Fibroblast of villous mesenchyme (primary cell): ENCODE data around the gene KMT2A. TPM values are rescaled to one million over a fixed set of nuclear protein-coding genes. Genes with fewer than 3 reads are reported as not detected.
A peak's percentile ranks its signal among the peaks of the same experiment; 100 is the strongest.

Experiments
- DNase-seq: peaks from one replicate; pipeline ENCODE4 v3.0.0-alpha.2; 2010; ENCODE audit warnings: low read depth
- H3K4me3 ChIP-seq: 2 replicates; pipeline ENCODE4 v1.5.1; 2011; ENCODE audit warnings: low read depth, mild to moderate bottlenecking, low read length
- CTCF ChIP-seq: IDR thresholded peaks from 2 replicates; pipeline ENCODE4 v1.5.1; 2012; ENCODE audit warnings: low read depth, mild to moderate bottlenecking, low read length; ENCODE audit not compliant: insufficient read depth
- total RNA-seq: library from RNA; depleted of rRNA; stranded (reverse); fragments of >200 nt; gene quantifications from 2 replicates; pipeline ENCODE4 v1.2.3, GENCODE V29; 2012

Gene KMT2A
- total RNA-seq, 1 donor: 47.1 TPM

GRCh38 chr11:118485273-118485672 lies 49.0 kb downstream of the KMT2A start:
- DNase-seq: no peak
- H3K4me3 ChIP-seq: no peak overlapping the region
- TF ChIP-seq CTCF: no peak

- TF ChIP-seq CTCF: peak; percentile 82
- H3K4me3 ChIP-seq: no peak overlapping the region
- peak; percentile 85 for DNase-seq
These were observed 52.3 kb downstream of the KMT2A start for GRCh38 chr11:118488480-118489109.

GRCh38 chr11:118491041-118491440 lies 54.7 kb downstream of the KMT2A start:
- no peak for TF ChIP-seq CTCF
- DNase-seq: no peak
- H3K4me3 ChIP-seq: no peak overlapping the region

GRCh38 chr11:118497831-118498230 lies 61.5 kb downstream of the KMT2A start:
- no peak for TF ChIP-seq CTCF
- DNase-seq: peak; percentile 85
- no peak overlapping the region for H3K4me3 ChIP-seq

GRCh38 chr11:118503216-118503615 lies 66.9 kb downstream of the KMT2A start:
- H3K4me3 ChIP-seq: no peak overlapping the region
- no peak for DNase-seq
- no peak for TF ChIP-seq CTCF

- DNase-seq: no peak
- no peak overlapping the region for H3K4me3 ChIP-seq
- no peak for TF ChIP-seq CTCF
These were observed 75.3 kb downstream of the KMT2A start for GRCh38 chr11:118511601-118512000.

GRCh38 chr11:118514103-118514502 lies 77.8 kb downstream of the KMT2A start:
- no peak for DNase-seq
- no peak overlapping the region for H3K4me3 ChIP-seq
- no peak for TF ChIP-seq CTCF
